B cell (primary cell): ENCODE results near the gene ITSN2. TPM values are rescaled to one million over a fixed set of nuclear protein-coding genes. Genes with fewer than 3 reads are reported as not detected.

Source experiments
- ATAC-seq: fragments of 200-7000 bp; cut with Tn5 transposase; one replicate; pipeline ENCODE4 v1.10.0; 2021; ENCODE audit warnings: low read depth, mild to moderate bottlenecking, moderate number of reproducible peaks, moderate library complexity
- CTCF ChIA-PET: fragments of 350-600 bp; sonication (Branson Sonifier 250); formaldehyde crosslinking; loops from one replicate; lab custom pipeline; 2021; ENCODE audit warnings: antibody characterized with exemption, inconsistent platforms; lab: Charles Lee
- POLR2A ChIA-PET: fragments of 350-600 bp; sonication (Branson Sonifier 250); formaldehyde crosslinking; loops from one replicate; lab custom pipeline; 2021; ENCODE audit warnings: antibody characterized with exemption; lab: Charles Lee
- DNase-seq: peaks from one replicate; pipeline ENCODE4 v3.0.0; 2013
- H2AFZ ChIP-seq: 2 replicates; pipeline ENCODE4 v1.6.1; 2012; ENCODE audit warnings: mild to moderate bottlenecking, low read depth, low read length; ENCODE audit not compliant: insufficient read depth, poor library complexity, severe bottlenecking
- H3K27ac ChIP-seq, 2 donors: 1 replicate in 1 of 2; 2 replicates in 1 of 2; pipeline ENCODE4 v1.5.1; 2012 to 2013; ENCODE audit warnings: low read length in 2 of 2, mild to moderate bottlenecking in 2 of 2, moderate library complexity in 1 of 2
- H3K27me3 ChIP-seq, 4 experiments: fragments of 200-600 bp in 1 of 4; sonication (generic) in 1 of 4; replicated peaks in 1 of 4; 1 replicate in 2 of 4; 2 replicates in 2 of 4; pipeline versions ENCODE4 v1.6.1 to v1.7.0; 2013 to 2016; ENCODE audit warnings: low read length in 3 of 4, mild to moderate bottlenecking in 2 of 4, mixed read lengths in 1 of 4, moderate library complexity in 1 of 4; ENCODE audit not compliant: insufficient read depth in 4 of 4, control insufficient read depth in 3 of 4; ENCODE audit errors: control extremely low read depth in 1 of 4
- H3K36me3 ChIP-seq, 2 experiments: replicated peaks in 1 of 2; 1 replicate in 1 of 2; 2 replicates in 1 of 2; pipeline versions ENCODE4 v1.6.1 to v1.7.1; 2013; ENCODE audit warnings: low read length in 1 of 2; ENCODE audit not compliant: insufficient read depth in 2 of 2, control insufficient read depth in 1 of 2; ENCODE audit errors: control extremely low read depth in 1 of 2, extremely low read depth in 1 of 2
- H3K4me1 ChIP-seq, 2 donors: fragments of 200-600 bp in 1 of 2; sonication (generic) in 1 of 2; 1 replicate in 1 of 2; 2 replicates in 1 of 2; pipeline versions ENCODE4 v1.5.1 to v1.6.1; 2013 to 2017; ENCODE audit warnings: low read length in 2 of 2; ENCODE audit not compliant: control insufficient read depth in 2 of 2, insufficient read depth in 2 of 2
- H3K4me2 ChIP-seq: replicated peaks from 2 replicates; pipeline ENCODE3; 2012; ENCODE audit warnings: mild to moderate bottlenecking, low read depth, low read length; ENCODE audit not compliant: poor library complexity, severe bottlenecking
- H3K4me3 ChIP-seq, 5 experiments: fragments of 200-600 bp in 1 of 5; sonication (generic) in 1 of 5; 1 replicate in 3 of 5; 2 replicates in 2 of 5; pipeline versions ENCODE4 v1.5.1 to v1.7.0; 2011 to 2016; ENCODE audit warnings: low read length in 4 of 5, mild to moderate bottlenecking in 4 of 5, low read depth in 2 of 5, control low read depth in 1 of 5, moderate library complexity in 1 of 5; ENCODE audit not compliant: insufficient read depth in 1 of 5; ENCODE audit errors: control extremely low read depth in 1 of 5, extremely low read depth in 1 of 5
- H3K79me2 ChIP-seq: fragments of 200-600 bp; sonication (generic); one replicate; pipeline ENCODE4 v1.6.0; 2016; ENCODE audit warnings: low read length; ENCODE audit not compliant: control insufficient read depth, insufficient read depth
- H3K9ac ChIP-seq: fragments of 200-600 bp; sonication (generic); 2 replicates; pipeline ENCODE4 v1.6.1; 2017; ENCODE audit warnings: mild to moderate bottlenecking, low read length, moderate library complexity
- H3K9me3 ChIP-seq, 3 donors: one replicate each; pipeline versions ENCODE4 v1.6.1 to v1.7.1; 2013; ENCODE audit warnings: low read length in 2 of 3; ENCODE audit not compliant: control insufficient read depth in 2 of 3, insufficient read depth in 1 of 3; ENCODE audit errors: control extremely low read depth in 1 of 3
- H4K20me1 ChIP-seq: 2 replicates; pipeline ENCODE4 v1.6.0; 2012; ENCODE audit warnings: mild to moderate bottlenecking, low read length; ENCODE audit not compliant: insufficient read depth, control insufficient read depth, poor library complexity, severe bottlenecking
- H3K27ac Mint-ChIP-seq: one replicate; pipeline ENCODE4 v1.8.0; 2021; ENCODE audit warnings: mixed read lengths
- H3K27me3 Mint-ChIP-seq: one replicate; pipeline ENCODE4 v1.8.0; 2021; ENCODE audit warnings: mixed read lengths
- H3K4me1 Mint-ChIP-seq: one replicate; pipeline ENCODE4 v1.8.0; 2021; ENCODE audit warnings: mixed read lengths
- H3K4me3 Mint-ChIP-seq: one replicate; pipeline ENCODE4 v1.8.0; 2021; ENCODE audit warnings: mixed read lengths
- H3K9me3 Mint-ChIP-seq: one replicate; pipeline ENCODE4 v1.8.0; 2022; ENCODE audit warnings: mixed read lengths; ENCODE audit not compliant: insufficient read depth
- EZH2 ChIP-seq: IDR thresholded peaks from 2 replicates; pipeline ENCODE4 v1.6.1; 2012; ENCODE audit warnings: borderline replicate concordance, low read depth, mild to moderate bottlenecking, moderate library complexity, low read length; ENCODE audit not compliant: insufficient read depth, poor library complexity, severe bottlenecking
- WGBS: methylation state at CpG from one replicate; pipeline ENCODE4 v1.1.5; 2013; ENCODE audit warnings: missing lambda C conversion rate; ENCODE audit not compliant: insufficient coverage; 5-methylcytosine and 5-hydroxymethylcytosine counted together
- intact Hi-C: fragments of 100-400 bp; cut with micrococcal nuclease; formaldehyde crosslinking; loops from one replicate; pipeline ENCODE4 v1.10.0; 2022
- polyA minus RNA-seq: library from RNA; depleted of rRNA, polyadenylated mRNA; stranded (reverse); fragments of >200 nt; gene quantifications from 2 replicates; pipeline ENCODE4 v1.2.3, GENCODE V29; 2012
- polyA plus RNA-seq: library from polyadenylated mRNA; depleted of rRNA; stranded (reverse); fragments of >200 nt; gene quantifications from 2 replicates; pipeline ENCODE4 v1.2.3, GENCODE V29; 2012
- total RNA-seq, 2 donors: library from RNA; stranded (reverse); fragments of 120-200 nt in 1 of 2; gene quantifications; 1 replicate in 1 of 2; 2 replicates in 1 of 2; pipeline versions ENCODE4 v1.2.3 to v1.2.4, GENCODE V29; 2013 to 2022
- TF ChIP-seq, protein P1 (sequence below): fragments of 200-600 bp; IDR thresholded peaks from one replicate; pipeline ENCODE4 v1.8.0; 2022; ENCODE audit warnings: antibody characterized with exemption, mild to moderate bottlenecking

Gene ITSN2
- total RNA-seq: 200 and 203 TPM in 2 replicates
- 145 TPM for total RNA-seq (2013)
- 107 and 108 TPM in 2 replicates for polyA plus RNA-seq
- polyA minus RNA-seq: 151 TPM in 2 replicates

GRCh38 chr2:24360050-24360962 lies at the start of gene ITSN2:
Gene ITSN2 (minus strand): TSS chr2:24360536. CDS start chr2:24328082, 32,454 bp downstream.
- H3K9me3 Mint-ChIP-seq: peaks cover 3% of the 10 kb centered on the region
- H3K4me2 ChIP-seq: peak within 1 kb of the TSS; percentile 80
- H2AFZ ChIP-seq: peak within 1 kb of the TSS; percentile 83
- ChIA-PET CTCF (interaction anchor here (0.8 to 2.2 kb wide), 5 partner anchors 28 to 124 kb away, joined by 3 to 5 read pairs (median 4); no protein-coding TSS in a partner anchor), POLR2A (interaction anchor here (0.6 to 3.9 kb wide), 3 partner anchors 18 to 43 kb away, joined by 5 to 40 read pairs (median 8); no protein-coding TSS in a partner anchor)
- H3K4me1 ChIP-seq: peaks cover 40 to 46% of the 10 kb centered on the region in 2 donors
- H3K27ac Mint-ChIP-seq: peak within 1 kb of the TSS; percentile 99
- H3K27me3 ChIP-seq: no peaks in the 10 kb centered on the region
- intact Hi-C loops: loop anchor here (1.0 to 5.0 kb wide), 2 partner anchors 33 to 131 kb away; partner anchors contain the start of gene NCOA1
- ATAC-seq: peak; percentile 84
- peak within 1 kb of the TSS; percentile 75 to 91 (median 88) for H3K4me3 ChIP-seq
- H3K9me3 ChIP-seq: peaks cover 0 to 6% (median 0%) of the 10 kb centered on the region in 3 donors
- H4K20me1 ChIP-seq: no peaks in the 10 kb centered on the region
- no peaks in the 10 kb centered on the region for H3K36me3 ChIP-seq
- H3K4me1 Mint-ChIP-seq: peaks cover 50% of the 10 kb centered on the region
- H3K27ac ChIP-seq: peak within 1 kb of the TSS; percentile 97 to 99
- under 1% methylated on average over 92 of the region's 96 CpGs for WGBS
- peaks cover 48% of the 10 kb centered on the region for H3K79me2 ChIP-seq
- H3K9ac ChIP-seq: peak within 1 kb of the TSS; percentile 100
- peak within 1 kb of the TSS; percentile 93 for H3K4me3 Mint-ChIP-seq
- DNase-seq: peak; percentile 96
- no peaks in the 10 kb centered on the region for H3K27me3 Mint-ChIP-seq
- no peak for TF ChIP-seq EZH2
- TF ChIP-seq, protein P1, sequence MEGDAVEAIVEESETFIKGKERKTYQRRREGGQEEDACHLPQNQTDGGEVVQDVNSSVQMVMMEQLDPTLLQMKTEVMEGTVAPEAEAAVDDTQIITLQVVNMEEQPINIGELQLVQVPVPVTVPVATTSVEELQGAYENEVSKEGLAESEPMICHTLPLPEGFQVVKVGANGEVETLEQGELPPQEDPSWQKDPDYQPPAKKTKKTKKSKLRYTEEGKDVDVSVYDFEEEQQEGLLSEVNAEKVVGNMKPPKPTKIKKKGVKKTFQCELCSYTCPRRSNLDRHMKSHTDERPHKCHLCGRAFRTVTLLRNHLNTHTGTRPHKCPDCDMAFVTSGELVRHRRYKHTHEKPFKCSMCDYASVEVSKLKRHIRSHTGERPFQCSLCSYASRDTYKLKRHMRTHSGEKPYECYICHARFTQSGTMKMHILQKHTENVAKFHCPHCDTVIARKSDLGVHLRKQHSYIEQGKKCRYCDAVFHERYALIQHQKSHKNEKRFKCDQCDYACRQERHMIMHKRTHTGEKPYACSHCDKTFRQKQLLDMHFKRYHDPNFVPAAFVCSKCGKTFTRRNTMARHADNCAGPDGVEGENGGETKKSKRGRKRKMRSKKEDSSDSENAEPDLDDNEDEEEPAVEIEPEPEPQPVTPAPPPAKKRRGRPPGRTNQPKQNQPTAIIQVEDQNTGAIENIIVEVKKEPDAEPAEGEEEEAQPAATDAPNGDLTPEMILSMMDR: no peak
